Calu3 (cell line): ENCODE measurements around the gene INHBE. TPM values are rescaled to one million over a fixed set of nuclear protein-coding genes. Genes with fewer than 3 reads are reported as not detected.

ENCODE experiments used
- BruUV-seq: library from RNA; stranded (reverse); fragments of 400-500 nt; replicated peaks from 2 replicates; lab custom pipeline; 2021; lab: Mats Ljungman, UMichigan
- CTCF ChIA-PET: fragments of 300-600 bp; sonication (Branson Sonifier 250); formaldehyde crosslinking; loops from one replicate; lab custom pipeline; 2022; ENCODE audit warnings: antibody characterized with exemption; lab: Charles Lee
- DNase-seq: peaks from one replicate; pipeline ENCODE4 v3.0.0; 2022
- H3K27ac Mint-ChIP-seq: one replicate; pipeline ENCODE4 v1.8.0; 2022; ENCODE audit warnings: mixed read lengths; ENCODE audit not compliant: unreplicated experiment
- H3K27me3 Mint-ChIP-seq: one replicate; pipeline ENCODE4 v1.8.0; 2022; ENCODE audit warnings: mixed read lengths; ENCODE audit not compliant: unreplicated experiment
- H3K36me3 Mint-ChIP-seq: one replicate; pipeline ENCODE4 v1.8.0; 2022; ENCODE audit warnings: mild to moderate bottlenecking, moderate library complexity, mixed read lengths; ENCODE audit not compliant: insufficient read depth, unreplicated experiment
- H3K4me1 Mint-ChIP-seq: one replicate; pipeline ENCODE4 v1.8.0; 2022; ENCODE audit warnings: mild to moderate bottlenecking, low read depth, mixed read lengths; ENCODE audit not compliant: unreplicated experiment
- H3K4me3 Mint-ChIP-seq: one replicate; pipeline ENCODE4 v1.8.0; 2022; ENCODE audit warnings: mild to moderate bottlenecking, low read depth, moderate library complexity, mixed read lengths; ENCODE audit not compliant: unreplicated experiment
- H3K9me3 Mint-ChIP-seq: one replicate; pipeline ENCODE4 v1.8.0; 2022; ENCODE audit warnings: low read depth, mixed read lengths; ENCODE audit not compliant: unreplicated experiment
- intact Hi-C: fragments of 100-400 bp; cut with micrococcal nuclease; formaldehyde crosslinking; loops from one replicate; pipeline ENCODE4 v1.10.0; 2022; ENCODE audit not compliant: unreplicated experiment
- total RNA-seq: library from RNA; stranded (reverse); gene quantifications from 2 replicates; pipeline ENCODE4 v1.2.3, GENCODE V29; 2022
- TF ChIP-seq, protein P1 (sequence below): fragments of 200-600 bp; IDR thresholded peaks from one replicate; pipeline ENCODE4 v1.8.0; 2022; ENCODE audit warnings: antibody characterized with exemption; ENCODE audit not compliant: unreplicated experiment

The INHBE gene
- total RNA-seq, 1 experiment from 2014 or later: 0.38 TPM

GRCh38 chr12:57467212-57467874 is 12.2 kb downstream of the INHBE start:
- Mint-ChIP-seq H3K4me1 (peaks cover 7% of the 10 kb centered on the region), H3K27ac (no peak overlapping the region), H3K4me3 (no peak overlapping the region), H3K36me3 (peaks cover 5% of the 10 kb centered on the region), H3K27me3 (peaks cover 100% of the 10 kb centered on the region), H3K9me3 (no peaks in the 10 kb centered on the region)
- TF ChIP-seq, protein P1, sequence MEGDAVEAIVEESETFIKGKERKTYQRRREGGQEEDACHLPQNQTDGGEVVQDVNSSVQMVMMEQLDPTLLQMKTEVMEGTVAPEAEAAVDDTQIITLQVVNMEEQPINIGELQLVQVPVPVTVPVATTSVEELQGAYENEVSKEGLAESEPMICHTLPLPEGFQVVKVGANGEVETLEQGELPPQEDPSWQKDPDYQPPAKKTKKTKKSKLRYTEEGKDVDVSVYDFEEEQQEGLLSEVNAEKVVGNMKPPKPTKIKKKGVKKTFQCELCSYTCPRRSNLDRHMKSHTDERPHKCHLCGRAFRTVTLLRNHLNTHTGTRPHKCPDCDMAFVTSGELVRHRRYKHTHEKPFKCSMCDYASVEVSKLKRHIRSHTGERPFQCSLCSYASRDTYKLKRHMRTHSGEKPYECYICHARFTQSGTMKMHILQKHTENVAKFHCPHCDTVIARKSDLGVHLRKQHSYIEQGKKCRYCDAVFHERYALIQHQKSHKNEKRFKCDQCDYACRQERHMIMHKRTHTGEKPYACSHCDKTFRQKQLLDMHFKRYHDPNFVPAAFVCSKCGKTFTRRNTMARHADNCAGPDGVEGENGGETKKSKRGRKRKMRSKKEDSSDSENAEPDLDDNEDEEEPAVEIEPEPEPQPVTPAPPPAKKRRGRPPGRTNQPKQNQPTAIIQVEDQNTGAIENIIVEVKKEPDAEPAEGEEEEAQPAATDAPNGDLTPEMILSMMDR: no peak
- DNase-seq: no peak
- CTCF ChIA-PET: no interaction called here
- intact Hi-C loops: no loop called here
- no TSS peak for BruUV-seq

GRCh38 chr12:57467915-57468314 is 12.8 kb downstream of the INHBE start:
- DNase-seq: no peak
- Mint-ChIP-seq H3K4me3 (no peak overlapping the region), H3K4me1 (peaks cover 1% of the 10 kb centered on the region), H3K27ac (no peak overlapping the region), H3K36me3 (no peaks in the 10 kb centered on the region), H3K9me3 (no peaks in the 10 kb centered on the region), H3K27me3 (peaks cover 100% of the 10 kb centered on the region)
- no TSS peak for BruUV-seq
- CTCF ChIA-PET: no interaction called here
- intact Hi-C loops: no loop called here
- TF ChIP-seq, protein P1: no peak

- CTCF ChIA-PET: interaction anchor here (0.6 kb wide), 1 partner anchor 21 kb away, joined by 5 read pairs; no protein-coding TSS in a partner anchor
- no peaks in the 10 kb centered on the region for H3K36me3 Mint-ChIP-seq
- H3K27me3 Mint-ChIP-seq: peaks cover 100% of the 10 kb centered on the region
- no peaks in the 10 kb centered on the region for H3K9me3 Mint-ChIP-seq
- no peak overlapping the region for H3K27ac Mint-ChIP-seq
- H3K4me3 Mint-ChIP-seq: no peak overlapping the region
- no peak for DNase-seq
- H3K4me1 Mint-ChIP-seq: peaks cover 5% of the 10 kb centered on the region
- no TSS peak for BruUV-seq
- intact Hi-C loops: no loop called here
- TF ChIP-seq, protein P1: no peak
Observed at GRCh38 chr12:57469296-57470164, 14.4 kb downstream of the INHBE start.

DNA sequence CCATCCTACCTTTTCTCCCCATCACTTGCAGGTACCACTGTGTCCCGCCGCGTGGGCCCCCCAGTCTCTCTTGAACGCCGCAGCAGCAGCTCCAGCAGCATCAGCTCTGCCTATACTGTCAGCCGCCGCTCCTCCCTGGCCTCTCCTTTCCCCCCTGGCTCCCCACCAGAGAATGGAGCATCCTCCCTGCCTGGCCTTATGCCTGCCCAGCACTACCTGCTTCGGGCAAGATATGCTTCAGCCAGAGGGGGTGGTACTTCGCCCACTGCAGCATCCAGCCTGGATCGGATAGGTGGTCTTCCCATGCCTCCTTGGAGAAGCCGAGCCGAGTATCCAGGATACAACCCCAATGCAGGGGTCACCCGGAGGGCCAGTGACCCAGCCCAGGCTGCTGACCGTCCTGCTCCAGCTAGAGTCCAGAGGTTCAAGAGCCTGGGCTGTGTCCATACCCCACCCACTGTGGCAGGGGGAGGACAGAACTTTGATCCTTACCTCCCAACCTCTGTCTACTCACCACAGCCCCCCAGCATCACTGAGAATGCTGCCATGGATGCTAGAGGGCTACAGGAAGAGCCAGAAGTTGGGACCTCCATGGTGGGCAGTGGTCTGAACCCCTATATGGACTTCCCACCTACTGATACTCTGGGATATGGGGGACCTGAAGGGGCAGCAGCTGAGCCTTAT is 15.3 kb downstream of the INHBE start:
- Mint-ChIP-seq H3K27me3 (peaks cover 100% of the 10 kb centered on the region), H3K27ac (no peak overlapping the region), H3K9me3 (no peaks in the 10 kb centered on the region), H3K36me3 (no peaks in the 10 kb centered on the region), H3K4me1 (peaks cover 10% of the 10 kb centered on the region), H3K4me3 (no peak overlapping the region)
- intact Hi-C loops: no loop called here
- TF ChIP-seq, protein P1: no peak
- CTCF ChIA-PET: interaction anchor here (0.6 kb wide), 1 partner anchor 20 kb away, joined by 5 read pairs; no protein-coding TSS in a partner anchor
- BruUV-seq: no TSS peak
- DNase-seq: no peak
